Measurements from ENCODE around the gene RHCG. TPM values are rescaled to one million over a fixed set of nuclear protein-coding genes. Genes with fewer than 3 reads are reported as not detected.

RHCG gene
- polyA plus RNA-seq, 12 donors: 0.45 to 3.2 (median 0.80) TPM; not detected in 9

GRCh38 chr15:89504166-89504565 lies 7.8 kb upstream of the RHCG start:
- DNase-seq: no peak

GRCh38 chr15:89502867-89503595 lies 6.6 kb upstream of the RHCG start:
- no peak for DNase-seq

- no peak for DNase-seq
These were observed 5.3 kb upstream of the RHCG start for GRCh38 chr15:89501646-89502045.

- DNase-seq: no peak
These were observed 4.3 kb upstream of the RHCG start for GRCh38 chr15:89500397-89501270.

GRCh38 chr15:89499156-89499555 lies 2.8 kb upstream of the RHCG start:
- DNase-seq: no peak

- no peak for DNase-seq
These were observed 2.2 kb upstream of the RHCG start for GRCh38 chr15:89498574-89498906.

- no peak for DNase-seq
These were observed 848 bp upstream of the RHCG start for GRCh38 chr15:89497231-89497630.

GRCh38 chr15:89495638-89496145 lies 691 bp downstream of the RHCG start:
- no peak for DNase-seq

- no peak for DNase-seq
These were observed 1.3 kb downstream of the RHCG start for GRCh38 chr15:89494941-89495637.

- DNase-seq: no peak
These were observed 2.4 kb downstream of the RHCG start for GRCh38 chr15:89494031-89494430.

GRCh38 chr15:89492934-89493631 lies 3.3 kb downstream of the RHCG start:
- DNase-seq: no peak

GRCh38 chr15:89492111-89492641 lies 4.2 kb downstream of the RHCG start:
- no peak for DNase-seq

- DNase-seq: no peak
These were observed 5.5 kb downstream of the RHCG start for GRCh38 chr15:89490814-89491315.

- DNase-seq: no peak
These were observed 6.1 kb downstream of the RHCG start for GRCh38 chr15:89490081-89490813.

GRCh38 chr15:89489376-89489775 lies 7.0 kb downstream of the RHCG start:
- DNase-seq: no peak

GRCh38 chr15:89487791-89488190 lies 8.6 kb downstream of the RHCG start:
- DNase-seq: no peak

GRCh38 chr15:89486726-89487050 lies 9.7 kb downstream of the RHCG start:
- no peak for DNase-seq

- DNase-seq: no peak
These were observed 13.3 kb downstream of the RHCG start for GRCh38 chr15:89483079-89483478.

- DNase-seq: no peak
These were observed 14.2 kb downstream of the RHCG start for GRCh38 chr15:89482139-89482538.

GRCh38 chr15:89480505-89480904 lies 15.9 kb downstream of the RHCG start:
- no peak for DNase-seq

GRCh38 chr15:89479173-89479572 lies 17.2 kb downstream of the RHCG start:
- DNase-seq: no peak
